Fibroblast of lung (primary cell): ENCODE data around the gene ATF4. TPM values are rescaled to one million over a fixed set of nuclear protein-coding genes. Genes with fewer than 3 reads are reported as not detected.

Experiments
- DNase-seq, 2 donors: peaks; one replicate each; pipeline versions ENCODE4 v3.0.0 to v3.0.0-alpha.2; 2010; ENCODE audit warnings: low read depth in 2 of 2
- H2AFZ ChIP-seq: 2 replicates; pipeline ENCODE4 v1.5.1; 2012; ENCODE audit warnings: low read length, control low read depth, inconsistent platforms
- H3K27ac ChIP-seq: 2 replicates; pipeline ENCODE4 v1.5.1; 2011; ENCODE audit warnings: low read length, control low read depth; ENCODE audit not compliant: insufficient read depth
- H3K27me3 ChIP-seq: 2 replicates; pipeline ENCODE4 v1.5.1; 2011; ENCODE audit warnings: mild to moderate bottlenecking, low read length; ENCODE audit not compliant: control insufficient read depth, insufficient read depth
- H3K36me3 ChIP-seq: 2 replicates; pipeline ENCODE4 v1.5.1; 2011; ENCODE audit warnings: low read length; ENCODE audit not compliant: control insufficient read depth, insufficient read depth
- H3K4me1 ChIP-seq: 2 replicates; pipeline ENCODE4 v1.5.1; 2011; ENCODE audit warnings: low read length; ENCODE audit not compliant: control insufficient read depth, insufficient read depth; ENCODE audit errors: extremely low read depth
- H3K4me2 ChIP-seq: 2 replicates; pipeline ENCODE4 v1.5.1; 2011; ENCODE audit warnings: low read length, control low read depth; ENCODE audit not compliant: insufficient read depth; ENCODE audit errors: extremely low read depth
- H3K4me3 ChIP-seq, 4 experiments: fragments of 200-600 bp in 1 of 4; sonication (generic) in 1 of 4; replicated peaks in 1 of 4; 2 replicates each; pipeline ENCODE4 v1.5.1; 2011 to 2016; ENCODE audit warnings: low read length in 4 of 4, low read depth in 3 of 4, mild to moderate bottlenecking in 3 of 4, control low read depth in 2 of 4, inconsistent platforms in 1 of 4, mixed read lengths in 1 of 4; ENCODE audit not compliant: insufficient read depth in 1 of 4; ENCODE audit errors: control extremely low read depth in 1 of 4
- H3K79me2 ChIP-seq: 2 replicates; pipeline ENCODE4 v1.5.1; 2012; ENCODE audit warnings: mild to moderate bottlenecking, low read length, inconsistent platforms; ENCODE audit not compliant: control insufficient read depth, insufficient read depth
- H3K9ac ChIP-seq: 2 replicates; pipeline ENCODE4 v1.5.1; 2011; ENCODE audit warnings: mild to moderate bottlenecking, low read length, control low read depth; ENCODE audit not compliant: insufficient read depth
- H3K9me3 ChIP-seq: 2 replicates; pipeline ENCODE4 v1.5.1; 2012; ENCODE audit warnings: low read depth, low read length; ENCODE audit not compliant: control insufficient read depth, insufficient read depth
- H4K20me1 ChIP-seq: 2 replicates; pipeline ENCODE4 v1.5.1; 2011; ENCODE audit warnings: low read length; ENCODE audit not compliant: control insufficient read depth, insufficient read depth; ENCODE audit errors: extremely low read depth
- CTCF ChIP-seq, 2 donors: IDR thresholded peaks in 1 of 2; conservative IDR thresholded peaks in 1 of 2; 1 replicate in 1 of 2; 2 replicates in 1 of 2; pipeline ENCODE4 v1.5.1; 2011 to 2012; ENCODE audit warnings: low read length in 2 of 2, control low read depth in 1 of 2, inconsistent platforms in 1 of 2, low read depth in 1 of 2, mild to moderate bottlenecking in 1 of 2
- EZH2 ChIP-seq: IDR thresholded peaks from 2 replicates; pipeline ENCODE4 v1.5.1; 2012; ENCODE audit warnings: low read length, control low read depth, mild to moderate bottlenecking; ENCODE audit errors: missing control alignments
- polyA plus RNA-seq, 2 donors: library from polyadenylated mRNA; depleted of rRNA in 1 of 2; stranded (reverse) in 1 of 2; unstranded in 1 of 2; fragments of >200 nt; gene quantifications; 2 replicates each; pipeline ENCODE4 v1.2.1, GENCODE V29; 2011 to 2012; ENCODE audit warnings: missing spikeins in 1 of 2
- total RNA-seq: library from RNA; depleted of rRNA; stranded (reverse); fragments of >200 nt; gene quantifications from 2 replicates; pipeline ENCODE4 v1.2.1, GENCODE V29; 2014

ATF4 gene
- total and polyA plus RNA-seq, 2 donors (not counting 1 experiment from before 2014, with no cell fraction given), result 546 to 555 TPM

- Histone ChIP-seq H3K27me3 (no peaks in the 10 kb centered on the region), H4K20me1 (no peaks in the 10 kb centered on the region), H3K4me1 (peaks cover 6% of the 10 kb centered on the region), H3K36me3 (peaks cover 1% of the 10 kb centered on the region), H2AFZ (no peak overlapping the region), H3K4me2 (no peak overlapping the region), H3K4me3 (no peak overlapping the region), H3K9me3 (no peaks in the 10 kb centered on the region), H3K9ac (no peak overlapping the region), H3K79me2 (peaks cover 13% of the 10 kb centered on the region), H3K27ac (no peak overlapping the region)
- DNase-seq, result no peak
- TF ChIP-seq EZH2, result no peak
- TF ChIP-seq CTCF (conservative IDR thresholded peaks at IDR 0.05 in 1 of 2, IDR thresholded peaks at IDR 0.05 in 1 of 2; ENCODE audit: low read depth in 1 of 2, low read length in 2 of 2), result no peak
Observed at GRCh38 chr22:39535831-39536449, 15.6 kb downstream of the ATF4 start.

- TF ChIP-seq EZH2 (no peak), CTCF (conservative IDR thresholded peaks at IDR 0.05 in 1 of 2, IDR thresholded peaks at IDR 0.05 in 1 of 2; ENCODE audit: low read depth in 1 of 2, low read length in 2 of 2) (no peak)
- Histone ChIP-seq H3K4me3 (no peak overlapping the region), H3K4me2 (no peak overlapping the region), H2AFZ (no peak overlapping the region), H4K20me1 (no peaks in the 10 kb centered on the region), H3K4me1 (no peaks in the 10 kb centered on the region), H3K27ac (no peak overlapping the region), H3K9ac (no peak overlapping the region), H3K9me3 (no peaks in the 10 kb centered on the region), H3K79me2 (peaks cover 6% of the 10 kb centered on the region), H3K27me3 (no peaks in the 10 kb centered on the region), H3K36me3 (no peaks in the 10 kb centered on the region)
- no peak for DNase-seq
Observed at GRCh38 chr22:39536711-39537110, 16.3 kb downstream of the ATF4 start.

- no peaks in the 10 kb centered on the region for H4K20me1 ChIP-seq
- H3K4me3 ChIP-seq, result no peak overlapping the region
- H3K4me1 ChIP-seq, result no peaks in the 10 kb centered on the region
- no peaks in the 10 kb centered on the region for H3K36me3 ChIP-seq
- H3K27me3 ChIP-seq, result no peaks in the 10 kb centered on the region
- DNase-seq, result no peak
- H3K79me2 ChIP-seq, result no peaks in the 10 kb centered on the region
- TF ChIP-seq CTCF (conservative IDR thresholded peaks at IDR 0.05 in 1 of 2, IDR thresholded peaks at IDR 0.05 in 1 of 2; ENCODE audit: low read depth in 1 of 2, low read length in 2 of 2) (no peak), EZH2 (no peak)
- H3K27ac ChIP-seq, result no peak overlapping the region
- H2AFZ ChIP-seq, result no peak overlapping the region
- H3K4me2 ChIP-seq, result no peak overlapping the region
- no peaks in the 10 kb centered on the region for H3K9me3 ChIP-seq
- H3K9ac ChIP-seq, result no peak overlapping the region
Observed at GRCh38 chr22:39537975-39538374, 17.6 kb downstream of the ATF4 start.
